Ectodermal cell (in vitro differentiated cells): Measurements from ENCODE around the gene SAMD8.

Experiments
- H3K27ac ChIP-seq: 2 replicates; pipeline ENCODE4 v1.7.0; 2013; ENCODE audit warnings: mild to moderate bottlenecking, low read depth, low read length; ENCODE audit not compliant: insufficient read depth, poor library complexity, severe bottlenecking
- H3K27me3 ChIP-seq: 2 replicates; pipeline ENCODE4 v1.7.0; 2013; ENCODE audit warnings: mild to moderate bottlenecking, low read length; ENCODE audit not compliant: insufficient read depth, control insufficient read depth, poor library complexity, severe bottlenecking
- H3K36me3 ChIP-seq: one replicate; pipeline ENCODE4 v1.7.0; 2013; ENCODE audit warnings: low read length; ENCODE audit not compliant: control insufficient read depth, insufficient read depth
- H3K4me1 ChIP-seq: one replicate; pipeline ENCODE4 v1.7.0; 2013; ENCODE audit warnings: low read length; ENCODE audit not compliant: control insufficient read depth, insufficient read depth
- H3K4me3 ChIP-seq: 2 replicates; pipeline ENCODE4 v1.7.0; 2013; ENCODE audit warnings: low read depth, low read length, control low read depth; ENCODE audit not compliant: insufficient read depth
- H3K9me3 ChIP-seq: 2 replicates; pipeline ENCODE4 v1.7.0; 2013; ENCODE audit warnings: mild to moderate bottlenecking, low read length, moderate library complexity; ENCODE audit not compliant: control insufficient read depth
- WGBS, 2 experiments: methylation state at CpG; one replicate each; pipeline ENCODE4 v1.1.7; 2013; ENCODE audit warnings: missing lambda C conversion rate in 2 of 2; 5-methylcytosine and 5-hydroxymethylcytosine counted together

SAMD8 gene

DNA sequence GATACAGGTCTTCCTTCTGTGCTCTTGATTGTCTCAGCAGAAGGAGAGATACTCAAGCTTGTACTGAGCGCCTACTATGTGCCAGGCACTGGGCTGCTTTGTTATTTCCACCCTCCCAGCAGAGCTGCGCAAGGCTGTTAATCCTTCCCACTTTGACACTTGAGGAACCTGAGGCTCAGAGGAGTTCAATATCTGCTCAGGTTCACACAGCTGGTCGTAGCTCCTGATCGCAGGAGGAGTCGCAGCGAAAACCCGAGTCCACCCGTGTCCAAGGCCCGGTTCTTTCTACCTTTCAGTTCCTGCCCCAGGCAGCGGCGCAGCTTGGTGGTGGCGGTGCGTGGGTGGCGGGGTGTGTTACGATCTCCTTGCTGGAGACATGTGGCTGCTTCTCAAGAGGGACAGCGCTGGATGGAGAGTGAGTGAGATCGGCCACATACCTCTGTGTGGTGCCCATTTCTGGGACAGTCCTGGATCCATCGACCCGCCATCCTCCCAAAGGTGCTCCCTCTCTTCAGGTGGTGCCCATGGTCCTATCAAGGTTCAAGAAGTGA is 26.5 kb upstream of the SAMD8 start:
- Histone ChIP-seq H3K27me3 (peaks cover 51% of the 10 kb centered on the region), H3K36me3 (no peaks in the 10 kb centered on the region), H3K4me3 (no peak overlapping the region), H3K27ac (no peak overlapping the region), H3K9me3 (no peaks in the 10 kb centered on the region), H3K4me1 (peaks cover 15% of the 10 kb centered on the region)
- 93 to 96% methylated on average over 19 of the region's 19 CpGs for WGBS, 2 experiments

DNA sequence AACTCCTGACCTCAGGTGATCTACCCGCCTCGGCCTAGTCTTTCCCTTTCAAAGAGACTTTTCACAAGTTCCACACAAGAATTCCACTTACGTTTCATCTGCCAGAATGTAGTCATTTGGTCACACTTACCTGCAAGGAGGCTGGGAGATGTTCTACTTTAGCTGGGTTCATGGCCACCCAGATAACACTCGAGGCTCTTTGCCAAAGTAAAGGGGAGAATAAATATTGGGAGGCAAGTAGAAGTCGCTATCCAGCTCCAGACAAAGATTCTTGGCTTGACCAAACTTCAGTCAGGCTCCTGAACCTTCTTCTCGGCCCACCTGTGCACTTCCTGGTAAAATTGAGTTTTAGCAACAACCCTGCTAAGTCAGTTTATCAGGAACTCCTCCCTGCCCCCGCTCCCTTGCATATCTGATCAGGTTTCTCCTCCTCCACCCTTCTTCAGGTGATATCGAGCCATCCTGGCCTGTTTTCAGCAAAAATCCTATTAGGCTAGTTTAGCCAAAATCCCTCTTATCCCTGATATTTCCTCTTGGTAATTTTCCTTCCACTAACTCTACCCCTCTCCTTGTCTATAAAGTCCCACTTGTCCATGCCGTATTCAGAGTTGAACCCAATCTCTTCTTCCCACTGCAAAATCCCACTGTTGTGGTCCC is 25.1 kb upstream of the SAMD8 start:
- Histone ChIP-seq H3K27me3 (peaks cover 41% of the 10 kb centered on the region), H3K4me1 (peaks cover 7% of the 10 kb centered on the region), H3K27ac (no peak overlapping the region), H3K9me3 (no peaks in the 10 kb centered on the region), H3K4me3 (no peak overlapping the region), H3K36me3 (no peaks in the 10 kb centered on the region)
- WGBS, 2 experiments, result 90 to 94% methylated on average over 9 of the region's 9 CpGs

DNA sequence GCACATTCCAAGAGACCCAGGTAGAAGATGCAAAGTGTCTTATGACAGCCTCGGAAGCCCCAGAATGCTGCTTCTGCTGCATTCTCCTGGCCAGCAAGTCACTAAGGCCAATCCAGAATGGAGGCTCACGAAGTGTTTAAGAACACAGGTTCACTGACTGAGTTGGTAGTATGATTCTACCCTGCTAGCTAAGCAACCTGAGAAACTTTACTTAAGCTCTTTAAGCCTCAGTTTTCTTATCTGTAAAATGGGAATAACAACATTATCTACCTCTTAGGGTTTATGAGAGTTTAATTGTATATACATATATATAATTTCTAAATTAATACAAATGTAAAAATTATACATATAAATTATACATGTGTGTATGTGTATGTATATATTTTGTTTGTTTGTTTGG is 22.8 kb upstream of the SAMD8 start:
- WGBS, 2 experiments, result 88 to 89% methylated on average over 2 of the region's 2 CpGs
- H3K27me3 ChIP-seq, result peaks cover 19% of the 10 kb centered on the region
- H3K4me3 ChIP-seq, result no peak overlapping the region
- H3K4me1 ChIP-seq, result peaks cover 7% of the 10 kb centered on the region
- H3K9me3 ChIP-seq, result no peaks in the 10 kb centered on the region
- H3K27ac ChIP-seq, result no peak overlapping the region
- no peaks in the 10 kb centered on the region for H3K36me3 ChIP-seq

DNA sequence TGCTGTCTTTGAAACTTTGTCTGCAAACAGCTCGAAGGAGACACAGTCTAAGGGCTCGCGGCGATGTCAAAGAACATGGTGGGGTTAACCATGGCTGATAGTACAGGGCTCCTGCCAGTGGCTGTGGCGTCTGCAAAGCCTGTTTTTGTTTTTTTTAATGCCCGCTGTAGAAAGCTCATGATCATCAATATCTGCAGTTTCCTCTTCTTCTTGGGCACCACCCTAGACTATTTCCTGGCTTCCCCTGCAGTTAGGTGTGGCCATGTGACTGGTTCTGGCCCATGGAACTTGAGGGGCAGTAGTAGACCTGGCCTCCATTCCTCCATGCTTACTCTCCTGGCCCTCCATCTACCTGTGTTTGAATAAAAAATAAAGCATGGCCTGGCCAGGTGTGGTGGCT is 21.8 kb upstream of the SAMD8 start:
- no peak overlapping the region for H3K4me3 ChIP-seq
- H3K36me3 ChIP-seq, result no peaks in the 10 kb centered on the region
- no peaks in the 10 kb centered on the region for H3K4me1 ChIP-seq
- WGBS, 2 experiments, result 84 to 87% methylated on average over 6 of the region's 6 CpGs
- H3K27ac ChIP-seq, result no peak overlapping the region
- H3K9me3 ChIP-seq, result no peaks in the 10 kb centered on the region
- peaks cover 14% of the 10 kb centered on the region for H3K27me3 ChIP-seq

DNA sequence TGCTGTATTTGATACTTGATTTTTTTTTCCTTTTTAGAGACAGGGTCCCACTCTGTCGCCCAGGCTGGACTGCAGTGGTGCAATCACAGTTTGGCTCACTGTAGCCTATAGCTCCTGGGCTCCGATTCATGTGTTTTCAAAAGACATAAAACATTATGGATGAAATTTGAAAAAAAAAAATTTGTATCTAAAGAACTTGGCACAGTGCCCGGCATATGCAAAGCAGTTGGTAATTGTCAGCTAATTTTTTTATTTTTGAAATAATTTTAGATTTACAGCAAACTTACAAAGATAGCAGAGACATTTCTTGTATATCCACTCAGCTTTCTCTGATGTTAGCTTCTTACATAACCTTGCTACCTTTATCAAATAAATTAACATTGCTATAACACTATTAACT is 20.3 kb upstream of the SAMD8 start:
- WGBS, 2 experiments, result 88% methylated on average over 3 of the region's 3 CpGs
- Histone ChIP-seq H3K27ac (no peak overlapping the region), H3K36me3 (no peaks in the 10 kb centered on the region), H3K27me3 (peaks cover under 1% of the 10 kb centered on the region), H3K9me3 (no peaks in the 10 kb centered on the region), H3K4me3 (no peak overlapping the region), H3K4me1 (no peaks in the 10 kb centered on the region)

DNA sequence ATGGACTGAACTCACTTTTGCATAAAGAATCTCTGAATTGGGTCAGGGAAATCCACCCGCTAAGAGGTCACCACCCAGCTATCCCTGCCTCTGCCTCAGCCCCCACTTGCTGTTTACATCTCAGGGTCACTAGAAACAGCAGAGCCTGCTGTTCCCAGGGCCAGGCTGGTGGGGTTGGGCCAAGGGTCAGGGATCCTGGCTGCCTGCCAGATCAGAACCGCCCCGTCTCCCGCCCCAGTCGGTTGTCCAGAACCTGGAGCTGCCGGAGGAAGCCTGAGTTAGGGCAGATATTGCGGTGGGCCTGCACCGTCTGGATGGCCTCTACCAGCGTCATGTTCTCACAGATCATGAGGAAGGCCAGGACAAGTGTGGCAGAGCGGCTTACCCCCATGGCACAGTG is 17.0 kb upstream of the SAMD8 start:
- no peaks in the 10 kb centered on the region for H3K36me3 ChIP-seq
- no peak overlapping the region for H3K27ac ChIP-seq
- no peaks in the 10 kb centered on the region for H3K9me3 ChIP-seq
- H3K27me3 ChIP-seq, result no peaks in the 10 kb centered on the region
- no peak overlapping the region for H3K4me3 ChIP-seq
- 93 to 96% methylated on average over 10 of the region's 10 CpGs for WGBS, 2 experiments
- H3K4me1 ChIP-seq, result no peaks in the 10 kb centered on the region

DNA sequence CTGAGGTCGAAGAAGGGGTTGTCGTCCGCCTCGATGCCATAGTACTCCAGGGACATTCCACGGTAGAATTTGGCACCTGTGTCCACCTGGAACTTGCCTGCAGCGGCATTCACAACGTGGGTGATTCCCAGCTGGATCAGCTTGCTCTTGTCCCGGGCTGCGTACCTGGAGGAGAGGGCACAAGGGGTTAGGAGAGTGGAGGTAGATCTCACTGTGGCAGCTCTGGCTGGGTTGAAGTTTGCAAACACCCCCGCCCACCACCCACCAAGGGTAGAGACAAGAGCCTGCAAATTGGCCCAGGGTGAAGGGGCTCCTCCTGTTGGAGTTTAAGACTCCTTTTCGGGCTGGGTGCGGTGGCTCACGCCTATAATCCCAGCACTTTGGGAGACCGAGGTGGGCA is 15.8 kb upstream of the SAMD8 start:
- no peak overlapping the region for H3K4me3 ChIP-seq
- no peaks in the 10 kb centered on the region for H3K36me3 ChIP-seq
- no peaks in the 10 kb centered on the region for H3K9me3 ChIP-seq
- no peak overlapping the region for H3K27ac ChIP-seq
- H3K4me1 ChIP-seq, result peaks cover 6% of the 10 kb centered on the region
- 84 to 86% methylated on average over 14 of the region's 14 CpGs for WGBS, 2 experiments
- H3K27me3 ChIP-seq, result no peaks in the 10 kb centered on the region

DNA sequence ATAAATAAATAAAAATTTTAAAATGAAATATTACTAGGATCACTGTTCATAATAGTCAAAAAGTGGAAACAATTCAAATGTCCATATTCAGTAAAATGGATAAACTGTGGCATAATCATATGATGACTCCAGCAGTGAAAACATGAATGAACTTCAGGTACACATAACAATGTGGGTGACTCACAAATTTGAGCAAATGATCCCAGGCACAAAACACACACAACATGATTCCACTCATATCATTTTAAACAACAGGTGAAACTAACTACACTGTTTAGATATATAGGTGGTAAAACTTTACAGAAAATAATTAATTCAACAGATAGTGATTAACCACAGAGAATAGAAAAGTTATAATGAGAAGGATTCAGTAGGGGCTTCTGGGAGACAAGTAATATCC is 14.7 kb upstream of the SAMD8 start:
- no peak overlapping the region for H3K27ac ChIP-seq
- H3K4me1 ChIP-seq, result peaks cover 7% of the 10 kb centered on the region
- no peaks in the 10 kb centered on the region for H3K27me3 ChIP-seq
- H3K4me3 ChIP-seq, result no peak overlapping the region
- no peaks in the 10 kb centered on the region for H3K9me3 ChIP-seq
- H3K36me3 ChIP-seq, result no peaks in the 10 kb centered on the region

DNA sequence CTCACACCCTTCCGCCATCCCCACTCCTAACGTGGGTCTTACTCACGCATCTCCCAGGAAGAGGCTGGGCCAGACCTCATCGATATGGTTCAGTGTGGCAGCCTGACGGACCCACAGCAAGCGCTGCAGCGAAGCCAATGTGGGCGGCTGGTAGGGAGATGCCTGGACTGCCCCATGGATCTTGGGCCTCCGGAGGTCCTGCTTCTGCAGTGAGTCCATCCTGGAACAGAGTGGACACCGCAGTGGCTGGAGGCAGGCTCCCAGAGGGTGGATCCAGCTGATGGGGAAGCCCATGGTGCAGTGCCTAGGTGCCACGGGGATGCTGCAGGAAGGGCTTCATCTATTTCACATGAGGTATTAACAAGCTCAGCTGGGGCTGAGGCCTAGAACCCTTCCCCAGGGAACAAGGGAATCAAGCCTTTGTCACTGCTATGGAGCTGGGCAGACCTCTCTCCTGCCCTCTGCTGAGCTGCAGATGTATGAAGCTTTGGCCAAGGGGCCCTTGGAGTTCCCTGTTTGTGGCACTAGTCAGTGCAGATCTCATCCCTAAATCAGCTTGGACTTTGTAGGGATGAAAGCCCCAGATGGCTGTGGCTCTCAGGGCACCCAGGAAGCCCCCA is 13.7 kb upstream of the SAMD8 start:
- H3K4me1 ChIP-seq, result peaks cover 7% of the 10 kb centered on the region
- H3K27me3 ChIP-seq, result no peaks in the 10 kb centered on the region
- no peak overlapping the region for H3K27ac ChIP-seq
- H3K36me3 ChIP-seq, result no peaks in the 10 kb centered on the region
- H3K9me3 ChIP-seq, result no peaks in the 10 kb centered on the region
- no peak overlapping the region for H3K4me3 ChIP-seq
- 95 to 96% methylated on average over 11 of the region's 11 CpGs for WGBS, 2 experiments

DNA sequence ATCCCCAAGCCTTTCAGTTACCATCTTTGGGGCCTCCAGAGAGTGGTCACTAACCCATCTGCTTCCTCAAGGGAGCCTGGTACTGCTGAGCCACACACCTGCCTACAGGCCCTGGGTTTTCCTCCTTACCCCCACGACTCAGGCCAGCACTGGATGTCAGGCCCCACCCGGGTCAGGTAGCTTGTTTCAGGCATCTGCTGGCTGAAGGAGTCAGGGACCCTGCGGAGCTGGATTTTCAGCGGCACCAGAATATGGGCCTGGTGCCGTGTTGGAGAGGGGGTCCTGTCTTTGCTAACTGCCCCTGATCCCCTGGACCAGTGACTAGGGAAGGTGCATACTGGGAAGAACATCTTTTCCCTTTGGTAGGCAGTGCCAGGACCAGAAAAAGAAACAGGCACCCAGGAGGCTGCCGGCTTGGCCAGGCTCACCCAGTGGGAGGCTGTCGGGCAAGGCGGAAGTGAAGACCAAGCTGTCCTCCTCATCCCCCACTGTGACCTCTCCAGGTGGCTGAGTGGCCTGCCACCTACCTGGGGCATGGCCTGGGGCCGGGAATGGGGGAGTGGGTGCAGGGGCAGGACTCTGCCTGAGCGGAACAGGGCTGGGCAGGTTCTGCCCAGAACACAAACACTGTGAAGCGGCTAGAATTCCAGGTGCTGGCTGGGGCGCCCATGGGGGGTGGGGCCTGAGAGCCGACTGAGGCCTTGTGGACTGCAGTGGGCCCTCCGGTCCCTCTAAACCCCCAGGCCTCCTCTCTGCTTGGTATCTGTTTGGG is 12.4 kb upstream of the SAMD8 start:
- Histone ChIP-seq H3K4me3 (no peak overlapping the region), H3K27me3 (no peaks in the 10 kb centered on the region), H3K9me3 (no peaks in the 10 kb centered on the region), H3K4me1 (peaks cover 7% of the 10 kb centered on the region), H3K36me3 (no peaks in the 10 kb centered on the region), H3K27ac (no peak overlapping the region)
- WGBS, 2 experiments, result 93 to 94% methylated on average over 14 of the region's 14 CpGs
